GM21825 (cell line): Measurements from ENCODE around the gene DCUN1D2.
"Not testable (repeated sequence)": the region's sequence is repeated elsewhere in the genome, so short reads cannot be mapped to it uniquely, and the experiment has no call there.

ENCODE experiments used
- ATAC-seq: cut with Tn5 transposase; IDR thresholded peaks from one replicate; pipeline ENCODE4 v1.9.1; 2021; ENCODE audit warnings: mild to moderate bottlenecking, moderate library complexity; ENCODE audit not compliant: unreplicated experiment

The DCUN1D2 gene

DNA sequence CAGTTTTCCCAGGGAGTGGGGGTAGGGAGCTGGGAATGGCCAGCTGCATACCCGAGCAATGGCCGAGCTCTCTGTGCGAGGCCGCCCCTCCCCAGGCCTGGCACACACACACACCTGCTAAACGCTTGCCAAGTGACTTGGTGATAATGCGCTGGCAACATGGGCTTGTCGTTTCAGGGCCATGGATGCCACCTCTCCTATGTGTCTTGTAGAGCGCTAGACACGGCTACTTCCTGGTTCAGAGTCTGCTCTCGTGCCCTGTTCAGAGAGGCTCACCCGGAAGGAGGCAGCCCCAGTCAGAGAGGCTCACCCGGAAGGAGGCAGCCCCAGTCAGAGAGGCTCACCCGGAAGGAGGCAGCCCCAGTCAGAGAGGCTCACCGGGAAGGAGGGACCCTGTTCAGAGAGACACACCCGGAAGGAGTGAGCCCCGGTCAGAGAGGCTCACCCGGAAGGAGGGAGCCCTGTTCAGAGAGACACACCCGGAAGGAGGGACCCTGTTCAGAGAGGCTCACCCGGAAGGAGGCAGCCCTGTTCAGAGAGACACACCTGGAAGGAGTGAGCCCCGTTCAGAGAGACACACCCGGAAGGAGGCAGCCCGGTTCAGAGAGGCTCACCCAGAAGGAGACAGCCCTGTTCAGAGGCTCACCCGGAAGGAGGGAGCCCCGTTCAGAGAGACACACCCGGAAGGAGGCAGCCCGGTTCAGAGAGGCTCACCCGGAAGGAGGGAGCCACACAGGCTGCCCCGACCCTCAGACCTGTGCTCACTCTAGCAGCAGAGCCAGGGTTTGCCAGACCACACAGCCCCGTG lies 41.4 kb downstream of the DCUN1D2 start:
- ATAC-seq, result no peak

DNA sequence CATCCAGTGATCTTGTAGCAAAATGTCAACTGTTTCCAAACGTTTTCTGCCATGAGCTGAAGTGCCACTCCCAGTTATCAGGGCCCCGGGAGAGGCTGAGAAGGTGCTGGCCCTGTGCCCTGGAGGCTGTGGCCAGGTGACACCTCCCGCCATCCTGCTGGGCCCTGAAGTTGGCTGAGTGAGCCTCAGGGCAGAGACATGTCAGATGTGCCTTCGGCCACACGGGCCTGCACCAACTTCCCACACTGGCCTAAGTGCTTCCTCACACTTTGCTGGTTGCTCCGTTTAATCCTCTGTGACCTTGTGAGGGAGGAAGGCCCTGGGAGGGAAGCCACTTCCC lies 42.0 kb downstream of the DCUN1D2 start:
- ATAC-seq, result no peak

DNA sequence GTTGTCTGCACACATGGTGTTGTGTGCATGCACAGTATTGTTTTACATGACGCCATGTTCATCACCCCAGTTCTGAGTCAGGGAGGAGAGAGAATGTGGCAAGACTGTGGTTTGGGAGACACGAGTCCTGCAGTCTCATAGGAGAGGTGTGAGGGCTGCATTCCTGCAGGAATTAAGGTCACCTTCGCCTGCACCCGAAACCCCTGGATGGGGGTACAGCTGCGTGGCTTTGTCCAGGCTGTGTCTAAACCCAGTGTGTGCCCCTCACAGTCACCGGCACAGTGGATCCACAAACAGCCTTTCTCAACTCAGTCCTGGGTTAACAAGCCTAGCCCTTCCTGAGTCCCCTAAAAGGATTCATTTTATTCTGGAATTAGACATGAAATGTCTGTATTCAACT lies 42.9 kb downstream of the DCUN1D2 start:
- ATAC-seq, result no peak

DNA sequence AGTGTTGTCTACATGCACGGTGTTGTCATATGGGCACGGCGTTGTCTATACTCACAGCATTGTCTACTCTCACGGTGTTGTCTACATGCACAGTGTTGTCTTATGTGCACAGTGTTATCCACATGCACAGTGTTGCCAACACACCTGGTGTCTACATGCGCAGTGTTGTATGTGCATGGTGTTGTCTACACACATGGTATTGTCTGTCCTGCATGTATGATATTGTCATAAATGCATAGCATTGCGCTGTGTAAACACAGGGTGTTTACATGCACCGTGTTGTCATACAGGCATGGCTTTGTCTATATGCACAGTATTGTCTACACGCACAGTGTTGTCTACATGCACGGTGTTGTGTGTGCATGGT lies 44.0 kb downstream of the DCUN1D2 start:
- ATAC-seq, result no peak

DNA sequence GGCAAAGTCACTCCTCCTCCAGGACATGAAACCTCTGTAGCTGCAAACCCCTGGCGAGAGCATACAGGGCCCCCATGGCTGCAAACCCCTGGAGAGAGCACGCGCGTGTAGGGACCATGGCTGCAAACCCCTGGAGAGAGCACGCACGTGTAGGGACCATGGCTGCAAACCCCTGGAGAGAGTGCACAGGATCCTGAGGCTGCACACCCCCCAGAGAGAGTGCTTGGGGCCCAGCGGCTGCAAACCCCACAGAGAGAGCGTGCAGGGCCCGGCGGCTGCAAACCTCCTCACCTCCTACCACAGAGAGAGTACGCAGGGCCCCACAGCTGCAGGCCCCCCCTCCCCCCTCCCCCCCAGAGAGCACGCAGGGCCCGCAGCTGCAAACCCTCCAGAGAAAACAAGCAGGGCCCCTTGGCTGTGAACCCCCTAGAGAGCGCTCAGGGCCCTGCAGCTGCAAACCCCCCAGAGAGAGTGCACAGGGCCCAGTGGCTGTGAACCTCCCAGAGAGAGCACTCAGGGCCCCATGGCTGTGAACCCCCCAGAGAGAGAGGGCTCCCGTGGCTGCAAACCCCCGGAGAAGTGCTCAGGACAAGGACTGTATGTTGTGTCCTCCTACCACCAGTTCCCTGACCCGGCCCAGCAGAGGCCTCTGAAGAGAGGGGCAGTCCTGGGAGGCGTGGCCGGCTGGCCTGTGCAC lies 44.6 kb downstream of the DCUN1D2 start:
- ATAC-seq, result peak; percentile 59

DNA sequence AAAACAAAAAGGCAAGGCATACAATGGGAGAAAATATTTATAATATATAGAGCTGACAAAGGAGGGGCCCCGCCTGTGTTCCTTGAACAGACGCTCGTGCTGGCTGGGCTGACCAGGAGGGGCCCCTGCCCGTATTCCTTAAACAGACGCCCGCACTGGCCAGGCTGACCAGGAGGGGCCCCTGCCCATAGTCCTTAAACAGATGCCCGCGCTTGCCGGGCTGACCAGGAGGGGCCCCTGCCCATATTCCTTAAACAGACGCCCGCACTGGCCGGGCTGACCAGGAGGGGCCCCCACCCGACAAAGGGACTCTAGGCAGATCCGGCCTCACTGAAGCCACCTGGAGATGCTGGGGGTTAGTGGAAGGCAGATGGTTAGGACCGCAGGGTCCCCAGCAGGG lies 46.5 kb downstream of the DCUN1D2 start:
- no peak for ATAC-seq

DNA sequence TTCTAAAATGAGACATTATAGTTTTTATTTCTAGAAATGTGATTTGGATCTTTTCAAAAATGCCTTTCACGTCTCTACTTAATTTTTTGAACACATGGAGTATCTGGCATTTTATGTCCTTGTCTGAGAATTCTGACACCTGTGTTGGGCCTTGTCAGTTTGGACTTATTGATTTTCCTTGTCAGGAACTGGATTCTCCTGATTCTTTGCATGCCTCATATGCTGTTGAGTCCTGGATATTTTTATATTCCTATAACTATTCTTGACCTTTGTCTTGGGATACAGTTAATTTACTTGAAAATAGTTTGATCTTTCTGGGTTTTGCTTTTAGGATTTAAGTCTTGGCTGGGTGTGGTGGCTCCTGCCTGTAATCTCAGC lies 47.5 kb downstream of the DCUN1D2 start:
- ATAC-seq, result no peak

DNA sequence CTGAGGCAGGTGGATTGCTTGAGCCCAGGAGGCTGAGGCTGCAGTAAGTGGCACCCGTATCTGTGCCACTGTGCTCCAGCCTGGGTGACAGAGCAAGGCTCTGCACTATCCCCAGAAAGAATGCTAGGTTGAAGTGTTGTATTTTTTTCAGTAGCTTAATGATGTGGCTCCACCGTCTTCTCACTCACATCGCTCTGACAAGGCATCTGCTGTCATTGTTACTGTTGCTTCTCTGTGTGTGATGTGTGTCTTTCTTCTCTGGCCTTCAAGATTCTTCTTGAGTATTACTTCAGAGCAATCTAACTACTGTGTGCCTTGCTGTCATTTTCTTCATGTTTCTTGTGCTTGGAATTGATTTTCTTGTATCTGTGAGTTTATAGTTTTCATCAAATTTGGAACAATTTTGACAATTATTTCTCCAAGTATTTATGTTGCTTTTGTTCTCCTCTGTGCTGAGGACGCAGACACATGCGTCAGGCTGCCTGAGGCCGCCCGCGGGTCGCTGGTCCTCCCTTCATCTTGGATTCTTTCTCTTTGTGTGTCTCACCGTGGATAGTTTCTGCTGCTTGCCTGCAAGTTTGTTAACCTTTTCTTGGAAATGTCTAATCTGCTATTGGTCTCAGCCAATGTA lies 48.0 kb downstream of the DCUN1D2 start:
- no peak for ATAC-seq

DNA sequence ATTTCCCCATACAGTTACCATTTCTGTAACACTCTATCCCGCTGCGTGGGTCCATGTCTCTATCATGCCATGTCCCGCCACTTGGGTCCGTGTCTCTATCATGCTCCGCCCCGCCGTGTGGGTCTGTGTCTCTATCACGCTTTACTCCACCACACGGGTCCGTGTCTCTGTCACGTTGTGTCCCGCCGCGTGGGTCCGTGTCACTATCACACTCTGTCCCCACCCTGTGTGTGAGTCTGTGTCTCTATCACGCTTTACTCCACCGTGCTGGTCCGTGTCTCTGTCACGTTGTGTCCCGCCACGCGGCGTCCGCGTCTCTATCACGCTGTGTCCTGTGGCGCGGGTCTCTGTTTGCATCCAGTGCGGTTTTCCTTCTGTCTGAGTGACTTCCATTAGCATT lies 48.9 kb downstream of the DCUN1D2 start:
- ATAC-seq, result no peak

DNA sequence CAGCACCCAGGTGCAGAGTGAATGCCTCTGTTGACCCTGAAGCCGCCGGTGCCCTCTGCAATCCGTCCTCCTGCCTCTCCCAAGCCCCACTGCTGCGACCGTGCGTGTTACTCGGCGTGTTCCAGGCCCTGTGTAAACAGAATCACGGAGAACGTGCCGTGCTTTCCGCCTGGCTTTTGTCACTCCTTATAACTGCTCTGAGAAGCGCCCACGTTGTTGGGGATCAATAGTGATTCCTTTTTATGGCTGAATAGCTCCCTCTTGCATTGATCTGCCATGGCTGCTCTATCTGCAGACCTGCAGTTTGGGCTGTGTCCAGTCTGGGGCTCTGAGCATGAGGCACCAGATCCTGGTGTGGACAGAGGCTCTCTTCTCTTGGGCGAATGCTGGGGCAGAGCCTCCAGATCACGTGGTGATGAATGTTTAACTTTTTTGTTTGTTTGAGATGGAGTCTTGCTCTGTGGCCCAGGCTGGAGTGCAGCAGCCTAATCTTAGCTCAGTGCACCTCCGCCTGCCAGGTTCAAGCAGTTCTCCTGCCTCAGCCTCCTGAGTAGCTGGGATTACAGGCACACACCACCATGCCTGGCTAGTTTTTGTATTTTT lies 53.0 kb downstream of the DCUN1D2 start:
- ATAC-seq, result no peak

DNA sequence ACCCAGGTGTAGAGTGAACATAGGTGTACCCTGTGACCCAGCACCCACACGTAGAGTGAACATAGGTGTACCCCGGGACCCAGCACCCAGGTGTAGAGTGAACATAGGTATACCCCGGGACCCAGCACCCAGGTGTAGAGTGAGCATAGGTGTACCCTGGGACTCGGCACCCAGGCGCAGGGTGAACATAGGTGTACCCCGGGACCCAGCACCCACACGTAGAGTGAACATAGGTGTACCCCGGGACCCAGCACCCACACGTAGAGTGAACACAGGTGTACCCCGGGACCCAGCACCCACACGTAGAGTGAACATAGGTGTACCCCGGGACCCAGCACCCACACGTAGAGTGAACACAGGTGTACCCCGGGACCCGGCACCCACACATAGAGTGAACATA lies 53.6 kb downstream of the DCUN1D2 start:
- not testable (repeated sequence) for ATAC-seq

DNA sequence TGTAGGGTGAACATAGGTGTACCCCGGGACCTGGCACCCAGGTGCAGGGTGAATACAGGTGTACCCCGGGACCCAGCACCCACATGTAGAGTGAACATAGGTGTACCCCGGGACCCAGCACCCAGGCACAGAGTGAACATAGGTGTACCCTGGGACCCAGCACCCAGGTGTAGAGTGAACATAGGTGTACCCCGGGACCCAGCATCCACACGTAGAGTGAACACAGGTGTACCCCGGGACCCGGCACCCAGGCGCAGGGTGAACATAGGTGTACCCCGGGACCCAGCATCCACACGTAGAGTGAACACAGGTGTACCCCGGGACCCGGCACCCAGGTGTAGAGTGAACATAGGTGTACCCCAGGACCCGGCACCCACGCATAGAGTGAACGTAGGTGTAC lies 54.6 kb downstream of the DCUN1D2 start:
- not testable (repeated sequence) for ATAC-seq

DNA sequence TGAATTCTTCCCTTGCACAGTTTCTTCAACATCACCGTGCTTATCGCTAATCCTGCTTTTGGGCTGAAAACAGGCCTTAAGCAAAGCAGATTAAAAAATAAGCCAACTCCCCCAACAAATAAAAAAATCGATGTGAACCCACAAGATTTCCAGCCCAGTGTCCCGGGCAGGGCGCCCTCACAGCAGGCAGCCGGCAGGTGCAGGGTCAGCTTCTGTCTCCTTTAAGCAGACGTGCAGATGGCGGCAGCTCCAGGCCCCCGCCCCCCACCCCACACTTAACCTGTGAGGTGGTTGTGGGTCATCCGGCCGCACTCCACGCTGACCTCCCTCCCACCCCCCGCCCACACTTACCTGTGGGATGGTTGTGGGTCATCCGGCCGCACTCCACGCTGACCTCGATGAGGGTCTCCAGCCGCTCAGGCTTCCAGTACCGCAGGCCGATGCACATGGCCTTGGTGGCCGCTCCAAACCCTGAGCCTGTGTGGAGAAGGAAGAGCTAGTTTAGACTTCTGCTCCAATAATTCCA lies 57.1 kb downstream of the DCUN1D2 start:
- ATAC-seq, result no peak

DNA sequence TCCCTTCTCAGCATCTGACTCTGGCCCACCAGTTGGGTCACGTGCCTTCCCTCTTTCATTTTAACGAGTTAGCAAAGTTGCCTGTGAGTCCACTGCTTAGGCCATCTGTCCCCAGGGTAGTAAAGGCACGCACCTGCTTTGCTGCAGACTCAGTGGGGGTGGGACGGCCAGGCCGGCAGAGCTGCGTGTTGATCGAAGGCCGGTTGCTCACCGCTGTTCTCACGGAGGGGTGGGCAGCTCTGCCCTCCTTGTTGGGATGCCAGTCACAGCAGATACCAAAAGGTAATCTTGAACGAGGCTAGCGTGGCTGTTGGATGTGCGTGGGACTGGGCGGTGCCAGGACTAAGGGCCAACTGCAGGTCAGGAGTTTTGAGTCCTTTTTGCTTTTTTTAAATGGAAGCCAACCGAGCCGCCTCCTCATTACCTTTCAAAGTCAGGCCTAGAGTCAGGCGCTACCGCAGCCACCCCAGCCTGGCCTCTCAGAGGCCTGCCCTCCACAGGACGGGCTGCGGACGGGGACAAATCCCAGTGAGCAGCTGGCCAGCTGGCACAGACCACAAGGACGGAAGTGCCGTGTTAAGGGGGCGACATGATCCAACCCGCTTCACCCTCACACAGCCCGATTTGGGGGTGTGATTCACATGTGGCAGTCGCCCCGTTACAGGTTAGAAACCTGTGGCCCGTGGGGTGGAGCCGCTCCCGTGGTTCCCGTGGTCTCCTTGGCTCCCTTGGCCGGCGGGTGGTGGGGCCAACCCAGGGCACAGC lies 57.8 kb downstream of the DCUN1D2 start:
- no peak for ATAC-seq

DNA sequence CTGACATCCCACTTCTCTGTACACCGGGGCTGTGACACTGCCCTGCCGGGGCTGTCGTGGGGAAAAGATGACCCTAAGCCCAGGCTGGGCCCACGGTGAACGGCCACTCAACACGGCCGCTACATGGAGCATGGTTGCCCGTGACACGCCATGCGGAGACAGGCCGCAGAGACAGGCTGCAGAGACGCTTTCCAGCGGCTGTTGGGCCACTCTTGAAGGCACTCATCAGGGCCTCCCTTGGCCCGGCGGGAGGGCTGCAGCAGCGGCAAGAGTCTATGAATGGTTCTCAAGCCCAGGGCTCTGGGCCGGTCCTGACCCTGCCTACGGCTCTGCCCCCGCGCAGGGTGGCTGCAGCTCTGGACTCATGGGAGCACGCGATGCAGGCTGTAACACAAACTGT lies 59.3 kb downstream of the DCUN1D2 start:
- ATAC-seq, result no peak

DNA sequence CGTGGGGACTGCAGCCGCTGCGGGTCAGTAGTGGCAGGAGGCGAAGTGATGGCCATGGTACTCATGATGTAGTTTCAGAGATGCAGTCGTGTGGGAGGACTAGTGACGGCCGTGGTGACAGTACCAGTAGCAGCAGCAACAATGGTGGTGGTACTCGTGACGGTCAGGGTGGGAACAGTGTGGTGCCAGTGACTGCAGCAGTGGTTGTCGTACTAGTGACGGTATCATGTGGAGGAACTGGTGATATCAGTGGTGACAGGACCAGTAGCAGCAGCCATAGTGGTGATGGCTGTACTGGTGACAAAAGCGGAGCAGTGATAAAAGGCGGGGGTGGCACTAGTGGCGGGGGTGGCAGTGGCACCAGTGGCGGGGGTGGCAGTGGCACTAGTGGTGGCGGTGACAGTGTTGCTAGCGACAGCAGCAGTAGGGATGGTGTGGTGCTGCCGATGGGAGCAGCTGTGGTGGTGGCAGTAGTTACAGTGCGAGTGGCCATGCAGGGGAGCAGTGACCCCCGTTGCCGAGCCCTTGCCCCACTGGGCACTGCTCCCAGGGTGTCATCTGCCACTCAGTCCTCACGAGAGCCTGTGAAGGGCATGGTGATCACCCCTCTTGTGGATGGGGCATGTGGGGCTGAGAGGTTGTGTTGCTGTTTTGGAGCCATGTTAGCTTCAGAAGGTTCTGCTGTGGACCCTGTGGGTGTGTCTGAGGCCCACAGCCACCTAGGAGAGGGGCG lies 60.0 kb downstream of the DCUN1D2 start:
- ATAC-seq, result no peak

DNA sequence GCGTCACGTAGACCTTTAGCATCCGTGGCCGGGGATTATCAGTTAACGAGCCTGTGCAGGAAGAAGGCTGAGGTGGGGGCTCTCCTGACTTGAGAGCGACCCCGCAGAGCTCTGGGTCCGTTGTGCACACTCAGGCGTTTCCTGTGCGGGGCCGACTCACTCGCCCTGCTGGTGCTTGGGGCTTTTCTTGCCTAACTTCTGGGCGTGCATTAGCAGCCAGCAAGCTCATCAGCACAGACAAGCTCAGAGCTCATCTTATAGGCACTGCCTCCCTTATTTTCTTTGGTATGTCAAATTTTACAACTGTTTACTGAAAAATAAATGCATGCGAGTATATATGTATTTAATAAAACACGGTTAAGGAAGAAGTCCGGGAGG lies 60.9 kb downstream of the DCUN1D2 start:
- ATAC-seq, result no peak

DNA sequence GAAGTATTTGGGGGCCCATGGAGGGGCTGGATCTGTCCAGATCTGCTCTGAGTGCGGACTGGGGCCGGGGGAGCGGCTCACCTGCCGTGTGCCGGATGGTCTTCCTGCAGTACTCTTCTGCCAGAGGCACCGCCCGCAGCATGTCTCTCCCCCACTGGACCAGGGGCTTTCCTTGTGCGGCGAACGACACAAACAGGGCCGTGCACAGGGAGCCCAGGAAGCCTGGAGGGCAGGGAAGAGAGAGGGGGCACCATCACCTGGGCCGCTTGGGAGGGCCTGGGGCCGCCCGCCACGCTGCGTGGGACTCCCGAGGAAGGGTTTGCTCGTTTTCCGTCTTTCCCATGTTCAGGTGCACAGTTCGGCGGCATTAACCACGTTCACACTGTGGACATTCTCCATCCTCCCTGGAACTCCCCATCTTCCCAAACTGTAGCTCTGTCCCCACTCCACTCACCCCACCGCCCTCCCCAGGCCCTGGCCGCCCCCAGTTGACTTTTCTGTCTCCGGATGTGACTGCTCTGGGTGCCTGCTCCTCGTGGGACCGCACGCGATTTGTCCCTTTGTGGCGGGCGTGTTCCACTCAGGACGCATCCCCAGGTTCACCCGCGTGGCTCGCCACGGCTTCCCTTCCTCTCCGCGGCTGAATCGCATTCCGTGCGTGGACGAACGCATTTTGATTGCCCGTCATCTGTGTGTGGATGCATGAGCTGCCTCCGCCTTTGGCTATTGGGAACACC lies 61.5 kb downstream of the DCUN1D2 start:
- ATAC-seq, result no peak

DNA sequence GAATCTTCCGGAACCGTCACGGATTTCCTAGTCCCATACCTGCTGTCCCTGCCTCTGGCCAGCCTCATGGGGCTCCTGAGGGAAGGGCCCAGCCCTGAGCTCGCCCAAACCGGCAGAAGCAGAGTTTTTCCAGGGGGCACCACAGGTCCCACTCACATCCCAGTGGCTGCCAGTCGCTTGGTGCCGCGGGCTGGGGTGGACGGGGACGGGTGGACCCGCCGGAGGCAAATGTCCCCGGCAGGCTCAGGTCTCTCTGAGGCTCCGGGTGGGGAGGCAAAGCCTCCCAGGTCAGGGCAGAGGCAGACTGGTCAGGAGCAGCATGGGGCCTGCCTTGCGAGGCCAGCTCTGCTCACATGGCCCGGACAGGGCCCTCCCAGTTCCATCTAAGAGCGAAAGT lies 62.0 kb downstream of the DCUN1D2 start:
- ATAC-seq, result no peak
